BLaER1 treated with 17β-estradiol and CSF1 and Interleukin-3, amounts not matched to agents 10 nM and 100 nM (cell line): Measurements from ENCODE around the gene PLB1.

ENCODE experiments used
- H3K27ac ChIP-seq, 11 experiments: shearing (Covaris generic); formaldehyde crosslinking; 2 replicates each; pipeline ENCODE4 v1.8.1; 2022
- H3K27me3 ChIP-seq, 11 experiments: shearing (Covaris generic); formaldehyde crosslinking; 2 replicates each; pipeline ENCODE4 v1.8.1; 2022
- H3K36me3 ChIP-seq, 11 experiments: shearing (Covaris generic); formaldehyde crosslinking; 2 replicates each; pipeline ENCODE4 v1.8.1; 2022
- H3K4me1 ChIP-seq, 10 experiments: shearing (Covaris generic); formaldehyde crosslinking; 2 replicates each; pipeline ENCODE4 v1.8.1; 2022
- H3K4me2 ChIP-seq, 11 experiments: shearing (Covaris generic); formaldehyde crosslinking; 2 replicates each; pipeline ENCODE4 v1.8.1; 2022
- H3K4me3 ChIP-seq, 10 experiments: shearing (Covaris generic); formaldehyde crosslinking; 2 replicates each; pipeline ENCODE4 v1.8.1; 2022
- H3K9ac ChIP-seq, 11 experiments: shearing (Covaris generic); formaldehyde crosslinking; 2 replicates each; pipeline ENCODE4 v1.8.1; 2022
- H3K9me3 ChIP-seq, 11 experiments: shearing (Covaris generic); formaldehyde crosslinking; replicated peaks in 1 of 11; 2 replicates each; pipeline ENCODE4 v1.8.1; 2022
- H4K20me1 ChIP-seq, 11 experiments: shearing (Covaris generic); formaldehyde crosslinking; 2 replicates each; pipeline ENCODE4 v1.8.1; 2022
- Cebpa-rat ChIP-seq, 11 experiments: shearing (Covaris generic); IDR thresholded peaks; 2 replicates each; pipeline ENCODE4 v1.8.1; 2022

Gene PLB1

GRCh38 chr2:28621172-28622100 is 125.6 kb downstream of the PLB1 start:
- Histone ChIP-seq H3K4me1 (peaks cover 47 to 81% (median 52%) of the 10 kb centered on the region in 10 experiments), H3K27ac (peak overlapping the region; percentile 27 to 94 (median 57); a peak in 21 of 22 replicates), H3K9me3 (no peaks in the 10 kb centered on the region), H3K9ac (peak overlapping the region in 5 of 11 experiments; percentile 6 to 81 (median 69); a peak in 12 of 22 replicates), H3K27me3 (no peaks in the 10 kb centered on the region), H3K4me2 (peak overlapping the region; percentile 74 to 90 (median 85)), H4K20me1 (no peaks in the 10 kb centered on the region), H3K36me3 (no peaks in the 10 kb centered on the region), H3K4me3 (peak overlapping the region in 4 of 10 experiments; percentile 3 to 15 (median 9); a peak in 4 of 20 replicates)
- TF ChIP-seq Cebpa-rat (IDR thresholded peaks at IDR 0.05) = no peak

GRCh38 chr2:28622101-28622499 is 126.2 kb downstream of the PLB1 start:
- Histone ChIP-seq H3K36me3 (no peaks in the 10 kb centered on the region), H3K27ac (peak overlapping the region; percentile 27 to 94 (median 57); a peak in 21 of 22 replicates), H3K4me1 (peaks cover 47 to 88% (median 52%) of the 10 kb centered on the region in 10 experiments), H3K9ac (peak overlapping the region in 5 of 11 experiments; percentile 6 to 81 (median 69); a peak in 11 of 22 replicates), H3K4me2 (peak overlapping the region; percentile 74 to 90 (median 85)), H4K20me1 (no peaks in the 10 kb centered on the region), H3K4me3 (peak overlapping the region in 2 of 10 experiments; percentile 6 to 9; a peak in 2 of 20 replicates), H3K27me3 (no peaks in the 10 kb centered on the region), H3K9me3 (no peaks in the 10 kb centered on the region)
- no peak for TF ChIP-seq Cebpa-rat (IDR thresholded peaks at IDR 0.05)

- no peaks in the 10 kb centered on the region for H3K9me3 ChIP-seq
- peak overlapping the region in 6 of 11 experiments; percentile 10 to 90 (median 86); a peak in 8 of 22 replicates for H3K4me2 ChIP-seq
- H3K4me3 ChIP-seq = no peak overlapping the region
- no peaks in the 10 kb centered on the region; a peak in 2 of 22 replicates for H3K36me3 ChIP-seq
- no peaks in the 10 kb centered on the region for H3K27me3 ChIP-seq
- no peaks in the 10 kb centered on the region for H4K20me1 ChIP-seq
- no peak overlapping the region for H3K9ac ChIP-seq
- TF ChIP-seq Cebpa-rat (IDR thresholded peaks at IDR 0.05) = no peak
- peaks cover 44 to 86% (median 50%) of the 10 kb centered on the region in 10 experiments for H3K4me1 ChIP-seq
- H3K27ac ChIP-seq = peak overlapping the region in 3 of 11 experiments; percentile 84 to 94 (median 90); a peak in 6 of 22 replicates
Measured at GRCh38 chr2:28623582-28624405, 127.9 kb downstream of the PLB1 start.

GRCh38 chr2:28624436-28624792 is 128.6 kb downstream of the PLB1 start:
- Histone ChIP-seq H3K27ac (peak overlapping the region in 5 of 11 experiments; percentile 36 to 94 (median 84); a peak in 10 of 22 replicates), H4K20me1 (no peaks in the 10 kb centered on the region), H3K9me3 (no peaks in the 10 kb centered on the region), H3K9ac (peak overlapping the region in 3 of 11 experiments; percentile 62 to 80 (median 69); a peak in 6 of 22 replicates), H3K4me2 (peak overlapping the region in 10 of 11 experiments; percentile 56 to 90 (median 76); a peak in 14 of 22 replicates), H3K4me3 (no peak overlapping the region), H3K4me1 (peaks cover 44 to 85% (median 50%) of the 10 kb centered on the region in 10 experiments), H3K27me3 (no peaks in the 10 kb centered on the region), H3K36me3 (no peaks in the 10 kb centered on the region; a peak in 2 of 22 replicates)
- TF ChIP-seq Cebpa-rat (IDR thresholded peaks at IDR 0.05) = no peak

- H3K9me3 ChIP-seq = no peaks in the 10 kb centered on the region
- no peaks in the 10 kb centered on the region for H3K27me3 ChIP-seq
- H3K4me1 ChIP-seq = peaks cover 42 to 79% (median 46%) of the 10 kb centered on the region in 10 experiments
- H3K9ac ChIP-seq = peak overlapping the region in 4 of 11 experiments; percentile 37 to 80 (median 66); a peak in 8 of 22 replicates
- peak overlapping the region; percentile 54 to 90 (median 76); a peak in 21 of 22 replicates for H3K4me2 ChIP-seq
- no peak for TF ChIP-seq Cebpa-rat (IDR thresholded peaks at IDR 0.05)
- H3K36me3 ChIP-seq = no peaks in the 10 kb centered on the region; a peak in 2 of 22 replicates
- peak overlapping the region in 9 of 11 experiments; percentile 14 to 94 (median 43); a peak in 14 of 22 replicates for H3K27ac ChIP-seq
- no peak overlapping the region for H3K4me3 ChIP-seq
- H4K20me1 ChIP-seq = no peaks in the 10 kb centered on the region
Measured at GRCh38 chr2:28624793-28625701, 129.2 kb downstream of the PLB1 start.

- Histone ChIP-seq H3K4me3 (no peak overlapping the region), H3K9me3 (no peaks in the 10 kb centered on the region), H4K20me1 (no peaks in the 10 kb centered on the region), H3K9ac (no peak overlapping the region), H3K4me2 (peak overlapping the region in 3 of 11 experiments; percentile 87 to 90 (median 89); a peak in 5 of 22 replicates), H3K36me3 (no peaks in the 10 kb centered on the region; a peak in 2 of 22 replicates), H3K27ac (peak overlapping the region in 2 of 11 experiments; percentile 17 to 29; a peak in 4 of 22 replicates), H3K27me3 (no peaks in the 10 kb centered on the region), H3K4me1 (peaks cover 29 to 66% (median 33%) of the 10 kb centered on the region in 10 experiments)
- no peak for TF ChIP-seq Cebpa-rat (IDR thresholded peaks at IDR 0.05)
Measured at GRCh38 chr2:28626376-28626775, 130.5 kb downstream of the PLB1 start.

GRCh38 chr2:28626891-28627421 is 131.1 kb downstream of the PLB1 start:
- H3K27ac ChIP-seq = peak overlapping the region in 1 of 11 experiments; percentile 17; a peak in 3 of 22 replicates
- H3K27me3 ChIP-seq = no peaks in the 10 kb centered on the region
- H3K36me3 ChIP-seq = no peaks in the 10 kb centered on the region; a peak in 2 of 22 replicates
- no peaks in the 10 kb centered on the region for H4K20me1 ChIP-seq
- H3K4me2 ChIP-seq = peak overlapping the region in 3 of 11 experiments; percentile 87 to 90 (median 89); a peak in 5 of 22 replicates
- no peaks in the 10 kb centered on the region for H3K9me3 ChIP-seq
- no peak overlapping the region for H3K9ac ChIP-seq
- peaks cover 23 to 62% (median 27%) of the 10 kb centered on the region in 10 experiments for H3K4me1 ChIP-seq
- no peak overlapping the region for H3K4me3 ChIP-seq
- TF ChIP-seq Cebpa-rat (IDR thresholded peaks at IDR 0.05) = no peak
